Fibroblast of pulmonary artery (primary cell): ENCODE measurements around the gene COL15A1.

Source experiments
- DNase-seq: peaks from one replicate; pipeline ENCODE4 v3.0.0-alpha.2; 2010; ENCODE audit warnings: low read depth
- H3K4me3 ChIP-seq: replicated peaks from 2 replicates; pipeline ENCODE4 v1.5.1; 2011; ENCODE audit warnings: low read depth, mild to moderate bottlenecking, control low read depth, low read length, moderate library complexity
- CTCF ChIP-seq: IDR thresholded peaks from 2 replicates; pipeline ENCODE4 v1.5.1; 2011; ENCODE audit warnings: mild to moderate bottlenecking, control low read depth, low read length, inconsistent platforms; ENCODE audit errors: missing control alignments

COL15A1 gene

GRCh38 chr9:99029083-99029645 is 85.5 kb downstream of the COL15A1 start:
- no peak for DNase-seq
- no peak for TF ChIP-seq CTCF
- no peak overlapping the region for H3K4me3 ChIP-seq

GRCh38 chr9:99030092-99030511 is 86.4 kb downstream of the COL15A1 start:
- no peak for TF ChIP-seq CTCF
- H3K4me3 ChIP-seq = no peak overlapping the region
- peak; percentile 93 for DNase-seq

GRCh38 chr9:99030610-99031109 is 87.0 kb downstream of the COL15A1 start:
- DNase-seq = no peak
- no peak overlapping the region for H3K4me3 ChIP-seq

GRCh38 chr9:99031319-99031718 is 87.6 kb downstream of the COL15A1 start:
- TF ChIP-seq CTCF = no peak
- DNase-seq = no peak
- no peak overlapping the region for H3K4me3 ChIP-seq

More at GRCh38 chr9:99030610-99031109, 87.0 kb downstream of the COL15A1 start:
- no peak for TF ChIP-seq CTCF

GRCh38 chr9:99031994-99032393 is 88.3 kb downstream of the COL15A1 start:
- TF ChIP-seq CTCF = no peak
- DNase-seq = no peak
- H3K4me3 ChIP-seq = no peak overlapping the region

GRCh38 chr9:99034149-99034548 is 90.4 kb downstream of the COL15A1 start:
- no peak for DNase-seq
- TF ChIP-seq CTCF = no peak

GRCh38 chr9:99035313-99035712 is 91.6 kb downstream of the COL15A1 start:
- no peak for DNase-seq
- no peak overlapping the region for H3K4me3 ChIP-seq
- TF ChIP-seq CTCF = no peak

More at GRCh38 chr9:99034149-99034548, 90.4 kb downstream of the COL15A1 start:
- no peak overlapping the region for H3K4me3 ChIP-seq
